Naive B cell (primary cell): ENCODE measurements around the gene MMP8. TPM values are rescaled to one million over a fixed set of nuclear protein-coding genes. Genes with fewer than 3 reads are reported as not detected.
A peak's percentile ranks its signal among the peaks of the same experiment; 100 is the strongest.

Source experiments
- ATAC-seq, 2 donors: fragments of 150-1000 bp; cut with Tn5 transposase; 2 replicates each; pipeline ENCODE4 v1.10.0; 2021; ENCODE audit warnings: low read depth in 2 of 2, mild to moderate bottlenecking in 2 of 2, moderate library complexity in 2 of 2
- DNase-seq: peaks from one replicate; pipeline ENCODE4 v3.0.0; 2022
- H3K27ac Mint-ChIP-seq, 6 donors: one replicate each; pipeline ENCODE4 v1.8.0; 2020 to 2022; ENCODE audit warnings: mild to moderate bottlenecking in 6 of 6, mixed read lengths in 6 of 6, moderate library complexity in 5 of 6, inconsistent platforms in 2 of 6
- H3K27me3 Mint-ChIP-seq, 3 donors: one replicate each; pipeline ENCODE4 v1.8.0; 2021 to 2022; ENCODE audit warnings: mixed read lengths in 3 of 3, mild to moderate bottlenecking in 1 of 3
- H3K36me3 Mint-ChIP-seq, 2 donors: one replicate each; pipeline ENCODE4 v1.8.0; 2020 to 2022; ENCODE audit warnings: mixed read lengths in 2 of 2, inconsistent platforms in 1 of 2, mild to moderate bottlenecking in 1 of 2
- H3K4me1 Mint-ChIP-seq, 3 donors: one replicate each; pipeline ENCODE4 v1.8.0; 2020 to 2022; ENCODE audit warnings: mixed read lengths in 3 of 3, inconsistent platforms in 1 of 3, mild to moderate bottlenecking in 1 of 3, moderate library complexity in 1 of 3
- H3K4me3 Mint-ChIP-seq, 8 donors: one replicate each; pipeline ENCODE4 v1.8.0; 2020 to 2022; ENCODE audit warnings: mild to moderate bottlenecking in 8 of 8, mixed read lengths in 8 of 8, moderate library complexity in 8 of 8, inconsistent platforms in 2 of 8
- H3K9me3 Mint-ChIP-seq, 7 donors: one replicate each; pipeline ENCODE4 v1.8.0; 2020 to 2022; ENCODE audit warnings: mixed read lengths in 7 of 7, mild to moderate bottlenecking in 5 of 7, inconsistent platforms in 2 of 7, moderate library complexity in 1 of 7
- polyA plus RNA-seq, 6 donors: library from polyadenylated mRNA; unstranded; fragments of 300-500 nt; fragmentation: Illumina TruSeq; gene quantifications; one replicate each; pipeline ENCODE4 v1.2.3, GENCODE V29; 2021; ENCODE audit warnings: low read depth in 6 of 6

MMP8 gene
- polyA plus RNA-seq, 6 donors from 2014 or later = 0.37 TPM; not detected in 5

GRCh38 chr11:102709201-102709945 lies 15.4 kb downstream of the MMP8 start:
- Mint-ChIP-seq H3K27ac (no peak overlapping the region), H3K4me3 (no peak overlapping the region), H3K4me1 (no peaks in the 10 kb centered on the region), H3K27me3 (peaks cover 29 to 39% (median 32%) of the 10 kb centered on the region in 3 donors), H3K36me3 (no peaks in the 10 kb centered on the region), H3K9me3 (peaks cover 0 to 3% (median 0%) of the 10 kb centered on the region in 7 donors)
- DNase-seq (no peak), ATAC-seq (no peak)

- Mint-ChIP-seq H3K4me3 (no peak overlapping the region), H3K9me3 (peaks cover 0 to 3% (median 0%) of the 10 kb centered on the region in 7 donors), H3K36me3 (no peaks in the 10 kb centered on the region), H3K27ac (no peak overlapping the region), H3K4me1 (no peaks in the 10 kb centered on the region), H3K27me3 (peaks cover 36 to 37% (median 36%) of the 10 kb centered on the region in 3 donors)
- ATAC-seq (no peak), DNase-seq (no peak)
These were observed 16.1 kb downstream of the MMP8 start for GRCh38 chr11:102708654-102709053.

GRCh38 chr11:102705626-102706025 lies 19.1 kb downstream of the MMP8 start, which contains the start of gene MMP27:
Gene MMP27, minus strand, starts transcription at chr11:102705769. Its CDS starts 55 bp downstream, at chr11:102705714.
- H3K9me3 Mint-ChIP-seq = peaks cover 0 to 3% (median 0%) of the 10 kb centered on the region in 7 donors
- no peak for ATAC-seq
- H3K4me1 Mint-ChIP-seq = no peaks in the 10 kb centered on the region
- no peak within 1 kb of the TSS for H3K4me3 Mint-ChIP-seq
- H3K27me3 Mint-ChIP-seq = peaks cover 21 to 26% (median 23%) of the 10 kb centered on the region in 3 donors
- DNase-seq = no peak
- no peaks in the 10 kb centered on the region for H3K36me3 Mint-ChIP-seq
- peak within 1 kb of the TSS in 2 of 6 donors; percentile 8 to 42 for H3K27ac Mint-ChIP-seq

- DNase-seq (no peak), ATAC-seq (no peak)
- no peaks in the 10 kb centered on the region for H3K4me1 Mint-ChIP-seq
- no peaks in the 10 kb centered on the region for H3K36me3 Mint-ChIP-seq
- no peak overlapping the region for H3K4me3 Mint-ChIP-seq
- H3K9me3 Mint-ChIP-seq = peaks cover 0 to 3% (median 0%) of the 10 kb centered on the region in 7 donors
- H3K27ac Mint-ChIP-seq = no peak overlapping the region
- H3K27me3 Mint-ChIP-seq = peaks cover 15 to 26% (median 16%) of the 10 kb centered on the region in 3 donors
These were observed 19.9 kb downstream of the MMP8 start for GRCh38 chr11:102704841-102705240.

GRCh38 chr11:102703826-102704493 lies 20.8 kb downstream of the MMP8 start:
- Mint-ChIP-seq H3K9me3 (peaks cover 0 to 3% (median 0%) of the 10 kb centered on the region in 7 donors), H3K4me3 (no peak overlapping the region), H3K27ac (no peak overlapping the region), H3K27me3 (peaks cover 9 to 19% (median 9%) of the 10 kb centered on the region in 3 donors), H3K36me3 (no peaks in the 10 kb centered on the region), H3K4me1 (no peaks in the 10 kb centered on the region)
- no peak for DNase-seq
- ATAC-seq = no peak

- DNase-seq (no peak), ATAC-seq (no peak)
- Mint-ChIP-seq H3K4me3 (no peak overlapping the region), H3K4me1 (no peaks in the 10 kb centered on the region), H3K27me3 (peaks cover 17 to 26% (median 21%) of the 10 kb centered on the region in 3 donors), H3K9me3 (no peaks in the 10 kb centered on the region), H3K36me3 (no peaks in the 10 kb centered on the region), H3K27ac (no peak overlapping the region)
These were observed 29.6 kb downstream of the MMP8 start for GRCh38 chr11:102695201-102695600.

- peaks cover 9 to 14% (median 12%) of the 10 kb centered on the region in 3 donors for H3K27me3 Mint-ChIP-seq
- peak overlapping the region in 1 of 6 donors; percentile 49 for H3K27ac Mint-ChIP-seq
- DNase-seq (no peak), ATAC-seq (no peak)
- no peak overlapping the region for H3K4me3 Mint-ChIP-seq
- peaks cover 0 to 4% of the 10 kb centered on the region in 2 donors for H3K36me3 Mint-ChIP-seq
- H3K4me1 Mint-ChIP-seq = no peaks in the 10 kb centered on the region
- H3K9me3 Mint-ChIP-seq = peaks cover 0 to 4% (median 2%) of the 10 kb centered on the region in 7 donors
These were observed 39.0 kb downstream of the MMP8 start for GRCh38 chr11:102685754-102686153.

- ATAC-seq (no peak), DNase-seq (no peak)
- Mint-ChIP-seq H3K4me1 (no peaks in the 10 kb centered on the region), H3K4me3 (no peak overlapping the region), H3K27me3 (peaks cover 8 to 13% (median 11%) of the 10 kb centered on the region in 3 donors), H3K36me3 (peaks cover 0 to 4% of the 10 kb centered on the region in 2 donors), H3K9me3 (peaks cover 0 to 4% (median 2%) of the 10 kb centered on the region in 7 donors), H3K27ac (no peak overlapping the region)
These were observed 39.4 kb downstream of the MMP8 start for GRCh38 chr11:102685338-102685737.

GRCh38 chr11:102683277-102683676 lies 41.5 kb downstream of the MMP8 start:
- H3K27ac Mint-ChIP-seq = no peak overlapping the region

GRCh38 chr11:102680945-102681344 lies 43.8 kb downstream of the MMP8 start:
- ATAC-seq = no peak
- Mint-ChIP-seq H3K27me3 (peaks cover 14 to 28% (median 25%) of the 10 kb centered on the region in 3 donors), H3K9me3 (peaks cover 0 to 4% (median 2%) of the 10 kb centered on the region in 7 donors), H3K27ac (no peak overlapping the region), H3K4me1 (peaks cover 0 to 4% (median 0%) of the 10 kb centered on the region in 3 donors), H3K4me3 (no peak overlapping the region), H3K36me3 (peaks cover 0 to 4% of the 10 kb centered on the region in 2 donors)
- DNase-seq = no peak

More at GRCh38 chr11:102683277-102683676, 41.5 kb downstream of the MMP8 start:
- Mint-ChIP-seq H3K9me3 (peaks cover 0 to 4% (median 2%) of the 10 kb centered on the region in 7 donors), H3K4me3 (no peak overlapping the region), H3K36me3 (peaks cover 0 to 4% of the 10 kb centered on the region in 2 donors), H3K27me3 (peaks cover 11 to 24% (median 20%) of the 10 kb centered on the region in 3 donors), H3K4me1 (peaks cover 0 to 4% (median 0%) of the 10 kb centered on the region in 3 donors)
- DNase-seq (no peak), ATAC-seq (no peak)

GRCh38 chr11:102678022-102678421 lies 46.7 kb downstream of the MMP8 start:
- peaks cover 18 to 33% (median 23%) of the 10 kb centered on the region in 3 donors for H3K27me3 Mint-ChIP-seq
- no peaks in the 10 kb centered on the region for H3K9me3 Mint-ChIP-seq
- H3K36me3 Mint-ChIP-seq = no peaks in the 10 kb centered on the region
- DNase-seq = no peak
- H3K27ac Mint-ChIP-seq = no peak overlapping the region
- no peak overlapping the region for H3K4me3 Mint-ChIP-seq
- H3K4me1 Mint-ChIP-seq = peaks cover 0 to 4% (median 0%) of the 10 kb centered on the region in 3 donors
- no peak for ATAC-seq

- H3K4me1 Mint-ChIP-seq = peaks cover 0 to 4% (median 0%) of the 10 kb centered on the region in 3 donors
- no peak overlapping the region for H3K27ac Mint-ChIP-seq
- H3K9me3 Mint-ChIP-seq = no peaks in the 10 kb centered on the region
- no peak for DNase-seq
- H3K27me3 Mint-ChIP-seq = peaks cover 12 to 32% (median 19%) of the 10 kb centered on the region in 3 donors
- no peak overlapping the region for H3K4me3 Mint-ChIP-seq
- H3K36me3 Mint-ChIP-seq = no peaks in the 10 kb centered on the region
- no peak for ATAC-seq
These were observed 48.7 kb downstream of the MMP8 start for GRCh38 chr11:102676084-102676483.

- no peaks in the 10 kb centered on the region for H3K9me3 Mint-ChIP-seq
- ATAC-seq (no peak), DNase-seq (no peak)
- H3K27ac Mint-ChIP-seq = no peak overlapping the region
- H3K4me1 Mint-ChIP-seq = peaks cover 0 to 3% (median 0%) of the 10 kb centered on the region in 3 donors
- no peaks in the 10 kb centered on the region for H3K36me3 Mint-ChIP-seq
- peaks cover 0 to 7% (median 0%) of the 10 kb centered on the region in 3 donors for H3K27me3 Mint-ChIP-seq
- no peak overlapping the region for H3K4me3 Mint-ChIP-seq
These were observed 55.1 kb downstream of the MMP8 start for GRCh38 chr11:102669664-102670063.
